GM20431 (cell line): ENCODE measurements around the gene NRARP.
"Not testable (repeated sequence)": the region's sequence is repeated elsewhere in the genome, so short reads cannot be mapped to it uniquely, and the experiment has no call there.

ENCODE experiments used
- in situ Hi-C: fragments of 300-500 bp; cut with MseI, MboI; formaldehyde crosslinking; loops from one replicate; pipeline ENCODE4 v1.15.0; 2020; ENCODE audit warnings: low sequenced_read_pairs; ENCODE audit not compliant: unreplicated experiment

NRARP gene

GRCh38 chr9:137268538-137269201 is 33.4 kb downstream of the NRARP start:
- in situ Hi-C loops, result no loop called here

- in situ Hi-C loops, result no loop called here
Measured at GRCh38 chr9:137267933-137268355, 34.1 kb downstream of the NRARP start.

GRCh38 chr9:137266585-137267453 is 35.3 kb downstream of the NRARP start:
- in situ Hi-C loops, result no loop called here

GRCh38 chr9:137266162-137266527 is 35.9 kb downstream of the NRARP start:
- in situ Hi-C loops, result no loop called here

GRCh38 chr9:137265496-137266161 is 36.4 kb downstream of the NRARP start:
- in situ Hi-C loops, result no loop called here

GRCh38 chr9:137264067-137264466 is 38.0 kb downstream of the NRARP start:
- in situ Hi-C loops, result no loop called here

- in situ Hi-C loops, result no loop called here
Measured at GRCh38 chr9:137263506-137263905, 38.6 kb downstream of the NRARP start.

GRCh38 chr9:137262909-137263285 is 39.2 kb downstream of the NRARP start:
- in situ Hi-C loops, result no loop called here

GRCh38 chr9:137262173-137262908 is 39.7 kb downstream of the NRARP start:
- in situ Hi-C loops, result not testable (repeated sequence)

GRCh38 chr9:137256856-137257255 is 45.2 kb downstream of the NRARP start:
- in situ Hi-C loops, result no loop called here

- in situ Hi-C loops, result no loop called here
Measured at GRCh38 chr9:137256362-137256761, 45.7 kb downstream of the NRARP start.

- in situ Hi-C loops, result no loop called here
Measured at GRCh38 chr9:137255448-137256114, 46.5 kb downstream of the NRARP start.

- in situ Hi-C loops, result no loop called here
Measured at GRCh38 chr9:137254624-137255447, 47.2 kb downstream of the NRARP start, which contains the start of gene NELFB. TSS of gene NELFB (plus strand) at chr9:137255327.

- in situ Hi-C loops, result no loop called here
Measured at GRCh38 chr9:137253717-137254623, 48.1 kb downstream of the NRARP start.

- in situ Hi-C loops, result no loop called here
Measured at GRCh38 chr9:137252555-137253506, 49.2 kb downstream of the NRARP start.

- in situ Hi-C loops, result no loop called here
Measured at GRCh38 chr9:137251490-137252268, 50.4 kb downstream of the NRARP start.
